Vagina (tissue), 2 donors: ENCODE measurements around the gene RASAL3. TPM values are rescaled to one million over a fixed set of nuclear protein-coding genes. Genes with fewer than 3 reads are reported as not detected.

ENCODE experiments used
- DNase-seq, 2 donors: peaks; one replicate each; pipeline ENCODE4 v3.0.0-alpha.2; 2017; ENCODE audit errors: extremely low spot score in 2 of 2
- H3K27ac ChIP-seq: fragments of 200-600 bp; sonication (generic); one replicate; pipeline ENCODE4 v1.5.1; 2019
- H3K27me3 ChIP-seq: fragments of 200-600 bp; sonication (generic); one replicate; pipeline ENCODE4 v1.5.1; 2019
- H3K36me3 ChIP-seq, 2 donors: fragments of 200-600 bp; sonication (generic); one replicate each; pipeline ENCODE4 v1.5.1; 2017 to 2019
- H3K4me1 ChIP-seq: fragments of 200-600 bp; sonication (generic); one replicate; pipeline ENCODE4 v1.5.1; 2019
- H3K4me3 ChIP-seq, 2 donors: fragments of 200-600 bp; sonication (generic); 1 replicate in 1 of 2; 2 replicates in 1 of 2; pipeline ENCODE4 v1.5.1; 2016 to 2019
- H3K9me3 ChIP-seq: fragments of 200-600 bp; sonication (generic); one replicate; pipeline ENCODE4 v1.5.1; 2019
- POLR2A ChIP-seq, 2 donors: fragments of 450-650 bp; IDR thresholded peaks; one replicate each; pipeline ENCODE4 v1.6.1; 2017; ENCODE audit warnings: antibody characterized with exemption in 2 of 2, mild to moderate bottlenecking in 2 of 2, moderate library complexity in 2 of 2
- POLR2AphosphoS5 ChIP-seq, 2 donors: sonication (generic); formaldehyde crosslinking; IDR thresholded peaks; one replicate each; pipeline ENCODE4 v1.9.0; 2017; ENCODE audit warnings: antibody characterized with exemption in 2 of 2, mild to moderate bottlenecking in 2 of 2, low read depth in 1 of 2; ENCODE audit not compliant: insufficient read depth in 1 of 2
- intact Hi-C: fragments of 100-400 bp; cut with DNase I; formaldehyde crosslinking; loops from one replicate; pipeline ENCODE4 v1.15.1; 2023
- total RNA-seq: library from RNA; depleted of rRNA; stranded (reverse); fragments of >200 nt; gene quantifications from one replicate; pipeline ENCODE4 v1.2.3, GENCODE V29; 2016
- TF ChIP-seq, protein P1 (sequence below), 3 experiments: fragments of 450-650 bp in 2 of 3; fragments of 200-600 bp in 1 of 3; sonication (generic) in 1 of 3; IDR thresholded peaks; one replicate each; pipeline ENCODE4 v1.5.1; 2017 to 2019; ENCODE audit warnings: antibody characterized with exemption in 3 of 3, mild to moderate bottlenecking in 2 of 3, moderate library complexity in 2 of 3

The RASAL3 gene
- total RNA-seq, 1 donor from 2014 or later, result 7.9 TPM

DNA sequence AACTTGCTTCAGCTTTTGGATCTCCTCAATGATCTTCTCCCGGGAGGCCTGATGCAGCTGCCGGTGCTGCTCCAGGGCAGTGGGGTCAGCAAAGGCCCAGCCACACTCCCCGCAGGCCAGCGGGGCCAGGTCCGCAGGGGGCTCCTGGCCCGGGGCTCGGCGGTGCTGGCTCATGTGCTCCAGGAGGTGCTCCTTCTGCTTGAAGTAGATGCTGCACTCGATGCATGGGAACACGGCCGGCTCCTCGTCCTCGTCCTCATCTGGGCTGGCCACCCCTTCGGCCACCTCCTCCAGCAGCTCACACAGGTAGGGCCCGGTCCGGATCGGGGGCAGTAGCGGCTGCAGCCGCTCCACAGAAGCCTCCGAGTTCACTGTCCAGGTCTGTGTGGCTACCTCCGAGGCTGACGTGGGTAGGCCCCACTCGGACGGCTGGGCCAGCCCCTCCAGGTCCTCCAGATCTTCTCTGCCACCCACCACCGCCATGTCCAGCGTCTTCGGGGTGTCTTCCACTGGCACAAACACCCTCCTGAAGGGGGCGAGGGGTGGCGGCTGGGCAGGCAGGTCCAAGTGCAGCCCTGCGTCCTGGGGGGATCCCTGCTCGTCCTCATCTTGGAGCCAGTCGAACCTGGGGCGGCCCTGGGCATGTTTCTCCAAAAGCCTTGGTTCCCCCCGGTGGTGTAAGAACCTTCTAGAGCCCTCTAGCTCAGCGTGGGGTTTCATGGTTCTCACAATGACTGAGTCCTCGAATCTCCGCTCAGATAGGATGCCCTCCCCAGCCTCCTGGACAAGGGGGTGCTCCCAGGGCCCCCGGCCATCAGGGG, 24.3 kb downstream of the RASAL3 start:
- Histone ChIP-seq H3K9me3 (no peaks in the 10 kb centered on the region), H3K4me1 (peaks cover 18% of the 10 kb centered on the region), H3K4me3 (no peak overlapping the region), H3K27me3 (no peaks in the 10 kb centered on the region), H3K27ac (no peak overlapping the region), H3K36me3 (no peaks in the 10 kb centered on the region)
- DNase-seq, result no peak
- no peak for TF ChIP-seq POLR2AphosphoS5 (IDR thresholded peaks at IDR 0.05; ENCODE audit: insufficient read depth in 1 of 2, low read depth in 1 of 2)
- TF ChIP-seq, protein P1, sequence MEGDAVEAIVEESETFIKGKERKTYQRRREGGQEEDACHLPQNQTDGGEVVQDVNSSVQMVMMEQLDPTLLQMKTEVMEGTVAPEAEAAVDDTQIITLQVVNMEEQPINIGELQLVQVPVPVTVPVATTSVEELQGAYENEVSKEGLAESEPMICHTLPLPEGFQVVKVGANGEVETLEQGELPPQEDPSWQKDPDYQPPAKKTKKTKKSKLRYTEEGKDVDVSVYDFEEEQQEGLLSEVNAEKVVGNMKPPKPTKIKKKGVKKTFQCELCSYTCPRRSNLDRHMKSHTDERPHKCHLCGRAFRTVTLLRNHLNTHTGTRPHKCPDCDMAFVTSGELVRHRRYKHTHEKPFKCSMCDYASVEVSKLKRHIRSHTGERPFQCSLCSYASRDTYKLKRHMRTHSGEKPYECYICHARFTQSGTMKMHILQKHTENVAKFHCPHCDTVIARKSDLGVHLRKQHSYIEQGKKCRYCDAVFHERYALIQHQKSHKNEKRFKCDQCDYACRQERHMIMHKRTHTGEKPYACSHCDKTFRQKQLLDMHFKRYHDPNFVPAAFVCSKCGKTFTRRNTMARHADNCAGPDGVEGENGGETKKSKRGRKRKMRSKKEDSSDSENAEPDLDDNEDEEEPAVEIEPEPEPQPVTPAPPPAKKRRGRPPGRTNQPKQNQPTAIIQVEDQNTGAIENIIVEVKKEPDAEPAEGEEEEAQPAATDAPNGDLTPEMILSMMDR (IDR thresholded peaks at IDR 0.05), result no peak
- no peak for TF ChIP-seq POLR2A (IDR thresholded peaks at IDR 0.05)
- intact Hi-C loops, result loop anchor here (5.0 to 10.0 kb wide), 2 partner anchors 63 to 175 kb away; partner anchors contain the start of gene AKAP8

DNA sequence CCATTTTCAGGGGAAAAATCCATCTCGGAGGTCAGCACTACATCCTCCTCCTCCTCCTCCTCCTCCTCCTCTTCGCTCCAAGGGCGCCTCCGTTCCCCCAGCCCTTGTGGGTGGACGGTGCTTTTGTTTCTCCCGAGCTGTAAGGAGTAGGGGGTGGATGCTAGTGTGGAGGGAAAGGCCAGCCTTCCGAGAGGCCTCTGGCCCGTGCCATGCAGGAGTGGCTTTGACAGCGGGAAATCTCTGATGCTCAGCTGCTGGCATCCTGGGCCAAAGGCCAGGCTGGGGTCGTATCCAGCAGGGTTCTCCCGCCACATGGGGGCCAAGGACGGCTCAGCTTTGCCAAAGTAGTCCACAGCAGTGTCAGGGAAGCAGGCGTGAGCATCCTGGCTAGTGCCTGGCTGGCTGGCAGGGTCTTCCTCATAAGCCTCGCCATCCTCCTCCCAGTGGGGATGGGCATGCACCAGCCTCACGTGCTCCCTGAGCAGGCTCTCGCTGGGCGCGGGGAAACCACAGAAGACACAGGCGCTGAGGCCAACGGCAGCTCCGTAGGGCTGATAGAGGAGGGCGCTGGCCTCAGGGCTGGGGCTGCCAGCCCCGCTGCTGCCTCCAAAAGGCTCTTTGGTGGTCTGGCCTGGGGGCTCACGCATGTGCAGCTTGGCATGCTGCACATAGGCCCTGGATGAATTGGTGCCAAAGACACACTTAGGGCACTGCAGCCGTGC, 25.1 kb downstream of the RASAL3 start:
- H3K4me1 ChIP-seq, result peaks cover 18% of the 10 kb centered on the region
- intact Hi-C loops, result loop anchor here (5.0 to 10.0 kb wide), 2 partner anchors 62 to 174 kb away; partner anchors contain the start of gene AKAP8

DNA sequence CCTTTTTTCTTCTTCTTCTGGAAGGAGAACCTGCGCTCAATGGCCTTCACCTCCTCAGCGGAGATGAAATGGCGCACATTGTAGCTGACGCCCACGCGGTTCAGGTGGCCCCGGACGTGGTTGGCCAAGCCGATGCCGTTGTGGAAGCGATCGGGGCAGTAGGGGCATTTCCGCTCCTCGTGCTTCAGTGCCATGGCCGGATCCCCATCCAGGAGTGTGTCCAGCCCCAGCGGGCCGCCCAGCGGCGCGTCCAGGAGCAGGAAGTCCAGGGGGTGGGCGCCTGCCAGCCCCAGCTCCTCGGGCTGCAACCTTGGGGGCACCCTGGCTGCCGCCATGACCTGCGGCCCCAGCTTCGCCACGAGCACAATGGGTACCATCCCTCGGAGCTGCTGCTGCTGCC, 25.8 kb downstream of the RASAL3 start:
- no peaks in the 10 kb centered on the region for H3K36me3 ChIP-seq

More for the DNA sequence above, 25.1 kb downstream of the RASAL3 start:
- Histone ChIP-seq H3K27me3 (no peaks in the 10 kb centered on the region), H3K36me3 (no peaks in the 10 kb centered on the region), H3K27ac (no peak overlapping the region), H3K9me3 (no peaks in the 10 kb centered on the region), H3K4me3 (no peak overlapping the region)
- no peak for DNase-seq
- no peak for TF ChIP-seq POLR2A (IDR thresholded peaks at IDR 0.05)
- no peak for TF ChIP-seq POLR2AphosphoS5 (IDR thresholded peaks at IDR 0.05; ENCODE audit: insufficient read depth in 1 of 2, low read depth in 1 of 2)
- TF ChIP-seq, protein P1 (IDR thresholded peaks at IDR 0.05), result no peak

DNA sequence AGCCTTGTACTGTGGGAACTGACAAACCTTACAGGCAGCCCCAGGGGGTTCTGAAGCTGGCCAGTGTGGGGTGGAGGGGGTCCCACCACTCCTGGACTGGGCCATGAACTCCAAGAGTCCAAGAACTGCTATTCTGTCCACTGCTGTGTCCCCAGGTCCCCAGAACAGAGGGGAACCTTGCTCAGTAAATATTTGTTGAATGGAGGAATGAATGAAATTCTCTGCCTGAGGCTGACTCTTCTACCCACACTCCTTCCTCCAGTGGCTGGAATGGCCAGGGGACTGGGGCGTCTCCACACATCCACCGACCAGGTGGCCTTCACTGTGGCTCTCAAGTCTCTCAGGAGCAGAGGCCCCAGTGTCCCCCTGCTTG, 26.2 kb downstream of the RASAL3 start:
- DNase-seq, result no peak
- peak overlapping the region; percentile 68 for H3K27ac ChIP-seq
- intact Hi-C loops, result loop anchor here (5.0 to 10.0 kb wide), 2 partner anchors 61 to 173 kb away; partner anchors contain the start of gene AKAP8
- H3K4me1 ChIP-seq, result peaks cover 25% of the 10 kb centered on the region
- TF ChIP-seq POLR2AphosphoS5 (IDR thresholded peaks at IDR 0.05; ENCODE audit: insufficient read depth in 1 of 2, low read depth in 1 of 2) (no peak), POLR2A (IDR thresholded peaks at IDR 0.05) (no peak)
- TF ChIP-seq, protein P1 (IDR thresholded peaks at IDR 0.05), result no peak
- no peaks in the 10 kb centered on the region for H3K36me3 ChIP-seq
- no peaks in the 10 kb centered on the region for H3K27me3 ChIP-seq
- H3K9me3 ChIP-seq, result no peaks in the 10 kb centered on the region
- H3K4me3 ChIP-seq, result no peak overlapping the region

More for the DNA sequence above, 25.8 kb downstream of the RASAL3 start:
- intact Hi-C loops, result loop anchor here (5.0 to 10.0 kb wide), 2 partner anchors 61 to 174 kb away; partner anchors contain the start of gene AKAP8
- DNase-seq, result no peak
- no peaks in the 10 kb centered on the region for H3K27me3 ChIP-seq
- TF ChIP-seq POLR2AphosphoS5 (IDR thresholded peaks at IDR 0.05; ENCODE audit: insufficient read depth in 1 of 2, low read depth in 1 of 2) (no peak), POLR2A (IDR thresholded peaks at IDR 0.05) (no peak)
- TF ChIP-seq, protein P1 (IDR thresholded peaks at IDR 0.05), result no peak
- H3K27ac ChIP-seq, result peak overlapping the region; percentile 68
- H3K9me3 ChIP-seq, result no peaks in the 10 kb centered on the region
- no peak overlapping the region for H3K4me3 ChIP-seq
- H3K4me1 ChIP-seq, result peaks cover 20% of the 10 kb centered on the region
